K562 (cell line): ENCODE measurements around the gene MIDN. TPM values are rescaled to one million over a fixed set of nuclear protein-coding genes. Genes with fewer than 3 reads are reported as not detected.

Experiments used
- ATAC-seq: fragments of 200-7000 bp; cut with Tn5 transposase; 3 replicates; pipeline ENCODE4 v1.9.1; 2020; ENCODE audit warnings: moderate library complexity
- BruUV-seq: library from RNA; stranded (reverse); fragments of 400-500 nt; replicated peaks from 2 replicates; lab custom pipeline; 2021; lab: Mats Ljungman, UMichigan
- CTCF ChIA-PET: fragments of 300-600 bp; formaldehyde crosslinking; extraction: SDS; loops from one replicate; lab custom pipeline; 2021; ENCODE audit warnings: low intra/inter-chr PET ratio; lab: Yijun Ruan, JAX
- POLR2A ChIA-PET: fragments of 300-600, 350-650 bp; sonication (Branson Sonifier 250); formaldehyde crosslinking; extraction: SDS; loops from one replicate; lab custom pipeline; 2021; ENCODE audit warnings: antibody characterized with exemption, inconsistent platforms; lab: Yijun Ruan, JAX
- DNase-seq, 4 experiments: peaks; one replicate each; pipeline versions ENCODE4 v3.0.0 to v3.0.0-alpha.2; 2011 to 2018; ENCODE audit warnings: low spot score in 3 of 4, mixed read lengths in 3 of 4; ENCODE audit errors: extremely low read depth in 1 of 4
- FAIRE-seq: peaks from 2 replicates; lab custom pipeline; 2011; peaks lifted over from hg19 to GRCh38; lab: Jason Lieb, UNC
- H2AFZ ChIP-seq: 2 replicates; pipeline ENCODE4 v1.6.0; 2011; ENCODE audit warnings: low read depth, low read length, control low read depth, inconsistent platforms
- H3K27ac ChIP-seq: fragments of 200-600 bp; 3 replicates; pipeline ENCODE4 v1.8.0; 2011; ENCODE audit warnings: low read depth, mild to moderate bottlenecking, control low read depth, inconsistent platforms, low read length, moderate library complexity, mixed read lengths; ENCODE audit errors: extremely low read depth
- H3K27me3 ChIP-seq, 2 experiments: fragments of 300-600 bp in 1 of 2; 2 replicates in 1 of 2; 3 replicates in 1 of 2; pipeline versions ENCODE4 v1.6.0 to v1.8.0; 2011; ENCODE audit warnings: inconsistent platforms in 2 of 2, low read length in 2 of 2, mild to moderate bottlenecking in 1 of 2, mixed read lengths in 1 of 2, moderate library complexity in 1 of 2; ENCODE audit not compliant: control insufficient read depth in 2 of 2, insufficient read depth in 2 of 2
- H3K36me3 ChIP-seq: fragments of 300-600 bp; 3 replicates; pipeline ENCODE4 v1.8.0; 2011; ENCODE audit warnings: mild to moderate bottlenecking, low read length, inconsistent platforms; ENCODE audit not compliant: control insufficient read depth, insufficient read depth
- H3K4me1 ChIP-seq, 2 experiments: fragments of 200-600 bp in 1 of 2; replicated peaks in 1 of 2; 2 replicates in 1 of 2; 3 replicates in 1 of 2; pipeline versions ENCODE4 v1.5.1 to v1.8.0; 2011; ENCODE audit warnings: inconsistent platforms in 2 of 2, low read length in 2 of 2, mild to moderate bottlenecking in 1 of 2, mixed read lengths in 1 of 2, moderate library complexity in 1 of 2; ENCODE audit not compliant: control insufficient read depth in 2 of 2, insufficient read depth in 2 of 2
- H3K4me2 ChIP-seq: 2 replicates; pipeline ENCODE4 v1.6.1; 2011; ENCODE audit warnings: low read length, control low read depth, inconsistent platforms, mixed read lengths; ENCODE audit not compliant: insufficient read depth
- H3K4me3 ChIP-seq: fragments of 200-600 bp; sonication (generic), shearing (Covaris generic); 2 replicates; pipeline ENCODE4 v1.5.1; 2016; ENCODE audit warnings: control low read depth, inconsistent platforms
- H3K79me2 ChIP-seq: fragments of 200-600 bp; 3 replicates; pipeline ENCODE4 v1.8.0; 2011; ENCODE audit warnings: low read length, inconsistent platforms; ENCODE audit not compliant: control insufficient read depth, insufficient read depth
- H3K9ac ChIP-seq, 2 experiments: 2 replicates each; pipeline versions ENCODE4 v1.6.0 to v1.6.1; 2011; ENCODE audit warnings: low read depth in 2 of 2, low read length in 2 of 2, control low read depth in 1 of 2, inconsistent platforms in 1 of 2, mild to moderate bottlenecking in 1 of 2, mixed read lengths in 1 of 2; ENCODE audit not compliant: insufficient read depth in 1 of 2
- H3K9me1 ChIP-seq: one replicate; pipeline ENCODE4 v1.6.0; 2011; ENCODE audit warnings: inconsistent platforms, mild to moderate bottlenecking, low read length, moderate library complexity; ENCODE audit not compliant: control insufficient read depth, insufficient read depth
- H3K9me3 ChIP-seq: replicated peaks from 2 replicates; pipeline ENCODE4 v1.5.1; 2011; ENCODE audit warnings: low read depth, low read length, inconsistent platforms; ENCODE audit not compliant: control insufficient read depth, insufficient read depth
- H4K20me1 ChIP-seq: replicated peaks from 2 replicates; pipeline ENCODE4 v1.6.1; 2011; ENCODE audit warnings: low read length, inconsistent platforms, mixed read lengths; ENCODE audit not compliant: control insufficient read depth, insufficient read depth
- FOXK1 ChIP-seq: sonication (generic); formaldehyde crosslinking; IDR thresholded peaks from 2 replicates; pipeline ENCODE4 v1.8.0; 2022; ENCODE audit warnings: missing genetic modification reagents, mild to moderate bottlenecking, borderline replicate concordance
- GMEB1 ChIP-seq: fragments of 250-450 bp; sonication (Bioruptor Pico); IDR thresholded peaks from 2 replicates; pipeline ENCODE4 v1.4.0; 2020; ENCODE audit warnings: mild to moderate bottlenecking
- HLTF ChIP-seq: fragments of 450-650 bp; IDR thresholded peaks from 2 replicates; pipeline ENCODE4 v1.6.1; 2016
- MAZ ChIP-seq, 2 experiments: fragments of 450-650 bp in 1 of 2; sonication (generic) in 1 of 2; formaldehyde crosslinking; IDR thresholded peaks in 1 of 2; conservative IDR thresholded peaks in 1 of 2; 2 replicates each; pipeline versions ENCODE4 v1.4.0 to v1.5.0; 2020; ENCODE audit warnings: mild to moderate bottlenecking in 1 of 2, missing genetic modification reagents in 1 of 2
- POLR2G ChIP-seq: fragments of 200-400 bp; formaldehyde crosslinking; IDR thresholded peaks from 2 replicates; pipeline ENCODE4 v1.6.1; 2017; ENCODE audit warnings: low read depth, mild to moderate bottlenecking, antibody characterized with exemption, low read length, moderate library complexity
- RBBP5 ChIP-seq: fragments of 200-600 bp; sonication (generic); IDR thresholded peaks from 2 replicates; pipeline ENCODE4 v1.6.1; 2012; ENCODE audit warnings: borderline replicate concordance, mild to moderate bottlenecking, low read length, control low read depth, inconsistent platforms; ENCODE audit not compliant: insufficient read depth, poor library complexity, severe bottlenecking
- RBFOX2 ChIP-seq: fragments of 200-400 bp; formaldehyde crosslinking; IDR thresholded peaks from 2 replicates; pipeline ENCODE4 v1.6.1; 2017; ENCODE audit warnings: low read depth, mild to moderate bottlenecking, low read length, moderate library complexity
- RFX5 ChIP-seq: IDR thresholded peaks from 2 replicates; pipeline ENCODE4 v1.6.1; 2011; ENCODE audit warnings: low read depth, mild to moderate bottlenecking, improper control_type of control experiment, low read length
- SMAD4 ChIP-seq: fragments of 250-450 bp; sonication (Bioruptor Pico); conservative IDR thresholded peaks from 2 replicates; pipeline ENCODE4 v1.8.0; 2021; ENCODE audit warnings: inconsistent platforms, mild to moderate bottlenecking, moderate library complexity
- TAF1 ChIP-seq: IDR thresholded peaks from 2 replicates; pipeline ENCODE4 v1.6.1; 2011; ENCODE audit warnings: mild to moderate bottlenecking, low read length, moderate library complexity; ENCODE audit not compliant: insufficient read depth, control insufficient read depth, severe bottlenecking; ENCODE audit errors: extremely low read depth
- ZBTB7A ChIP-seq: IDR thresholded peaks from 2 replicates; pipeline ENCODE4 v1.6.1; 2011; ENCODE audit warnings: low read depth, mild to moderate bottlenecking, low read length, moderate library complexity, borderline replicate concordance; ENCODE audit not compliant: control insufficient read depth
- WGBS: fragments of 100-300 bp; shearing (Covaris generic); methylation state at CpG from one replicate; pipeline ENCODE4 v1.1.6; 2016; ENCODE audit warnings: low coverage, mixed read lengths; ENCODE audit not compliant: insufficient coverage; ENCODE audit errors: missing lambda C conversion rate; 5-methylcytosine and 5-hydroxymethylcytosine counted together
- in situ Hi-C: fragments of 300-500 bp; cut with MboI; formaldehyde crosslinking; loops from 4 replicates; pipeline ENCODE4 v1.15.0; 2018; ENCODE audit warnings: inconsistent platforms, mixed read lengths
- intact Hi-C: fragments of 100-400 bp; cut with micrococcal nuclease; formaldehyde crosslinking; loops from 2 replicates; pipeline ENCODE4 v1.14.2; 2022
- polyA plus RNA-seq, 8 experiments: library from polyadenylated mRNA; depleted of rRNA in 4 of 8; stranded (reverse) in 5 of 8; unstranded in 3 of 8; fragments of >200 nt; fragmentation: Nextera tagmentation in 2 of 8; fragmentation: Illumina TruSeq in 1 of 8; extraction: Ambion mirVana in 2 of 8; extraction: Trizol in 1 of 8; gene quantifications; 2 replicates each; pipeline versions ENCODE4 v1.2.1 to v1.2.3, GENCODE V29; 2011 to 2014; ENCODE audit warnings: inconsistent platforms in 1 of 8, missing spikeins in 1 of 8
- total RNA-seq, 7 experiments: library from RNA; depleted of rRNA in 6 of 7; stranded (reverse); fragments of >200 nt in 6 of 7; fragmentation: Illumina TruSeq in 2 of 7; extraction: Trizol in 2 of 7; gene quantifications; 2 replicates each; pipeline versions ENCODE4 v1.2.1 to v1.2.3, GENCODE V29; 2011 to 2021; ENCODE audit warnings: low replicate concordance in 1 of 7

The MIDN gene
- total and polyA plus RNA-seq, 9 of the 15 experiments (the other 6 are each of a cell fraction or from before 2014, with no cell fraction given) = 0.17 to 120 (median 10.1) TPM

- POLR2A ChIA-PET = no interaction called here
- Histone ChIP-seq H3K4me2 (peak overlapping the region; percentile 96), H3K27me3 (no peaks in the 10 kb centered on the region), H3K9ac (peak overlapping the region; percentile 81 to 96), H3K27ac (peak overlapping the region; percentile 91), H3K4me3 (peak overlapping the region; percentile 83), H4K20me1 (peaks cover 26% of the 10 kb centered on the region), H2AFZ (no peak overlapping the region), H3K79me2 (peaks cover 53% of the 10 kb centered on the region), H3K9me1 (peaks cover 8% of the 10 kb centered on the region), H3K9me3 (no peaks in the 10 kb centered on the region), H3K4me1 (peaks cover 44 to 80% of the 10 kb centered on the region in 2 experiments), H3K36me3 (peaks cover 32% of the 10 kb centered on the region; the same call in 2 of the 3 replicates)
- BruUV-seq = no TSS peak
- TF ChIP-seq RBFOX2 (peak; percentile 61), MAZ (CRISPR knock-in tag; conservative IDR thresholded peaks at IDR 0.05 in 1 of 2, IDR thresholded peaks at IDR 0.05 in 1 of 2) (peak in 1 of 2 experiments; percentile 13; a peak in 1 of 4 replicates), GMEB1 (no peak), ZBTB7A (peak; percentile 51; the same call in 1 of the 2 replicates), POLR2G (peak; percentile 58), TAF1 (peak; percentile 5), RBBP5 (peak; percentile 67), RFX5 (no peak), HLTF (no peak), SMAD4 (CRISPR knock-in tag) (no peak), FOXK1 (CRISPR knock-in tag) (0 out of 2 replicates have a peak, but pooled peaks have one; percentile 4)
- WGBS = 1% methylated on average over 32 of the region's 78 CpGs
- CTCF ChIA-PET = interaction anchor here (0.6 kb wide), 1 partner anchor 282 kb away, joined by 3 read pairs; no protein-coding TSS in a partner anchor
- ATAC-seq = no peak
- DNase-seq = no peak
- intact Hi-C loops = no loop called here
- in situ Hi-C loops = no loop called here
- no peak for FAIRE-seq
Observed at GRCh38 chr19:1206150-1206863, 42.1 kb upstream of the MIDN start.
